ENCODE data around the gene STK24.

- TF ChIP-seq CTCF (IDR thresholded peaks at IDR 0.05): no peak
- TF ChIP-seq POLR2A (IDR thresholded peaks at IDR 0.05): no peak
- TF ChIP-seq EP300 (IDR thresholded peaks at IDR 0.05): no peak
These were observed 21.1 kb upstream of the STK24 start for GRCh38 chr13:98598043-98598442.

Measured in tibial nerve (tissue), 4 donors.